ENCODE data around the gene OPCML. TPM values are rescaled to one million over a fixed set of nuclear protein-coding genes. Genes with fewer than 3 reads are reported as not detected.

The OPCML gene
- total and polyA plus RNA-seq, 12 donors, result under 0.01 to 1.2 (median 0.39) TPM

GRCh38 chr11:132910011-132910760 lies 622.1 kb downstream of the OPCML start:
- Histone ChIP-seq H3K36me3 (no peaks in the 10 kb centered on the region), H3K9me3 (no peaks in the 10 kb centered on the region), H3K4me1 (peaks cover 0 to 3% (median 0%) of the 10 kb centered on the region in 9 donors), H3K27me3 (peaks cover 0 to 21% (median 0%) of the 10 kb centered on the region in 7 donors), H3K27ac (no peak overlapping the region), H3K4me3 (no peak overlapping the region)
- 73 to 78% methylated on average over 18 of the region's 18 CpGs for WGBS, 2 donors
- ATAC-seq (no peak), DNase-seq (no peak)
- no peak for TF ChIP-seq CTCF (IDR thresholded peaks at IDR 0.05)
- intact Hi-C loops (cut with DNase I), result loop anchor here in 1 of 10 donors (10.0 kb wide), 1 partner anchor 225 kb away; no protein-coding TSS in a partner anchor

- Histone ChIP-seq H3K27ac (no peak overlapping the region), H3K4me3 (no peak overlapping the region), H3K27me3 (peaks cover 0 to 18% (median 0%) of the 10 kb centered on the region in 7 donors), H3K36me3 (no peaks in the 10 kb centered on the region), H3K4me1 (peaks cover 0 to 3% (median 0%) of the 10 kb centered on the region in 9 donors), H3K9me3 (no peaks in the 10 kb centered on the region)
- ATAC-seq, result no peak
- intact Hi-C loops (cut with DNase I), result no loop called here
- DNase-seq, result no peak
- 85 to 86% methylated on average over 8 of the region's 8 CpGs for WGBS, 2 donors
- no peak for TF ChIP-seq CTCF (IDR thresholded peaks at IDR 0.05)
These were observed 623.2 kb downstream of the OPCML start for GRCh38 chr11:132909021-132909606.

GRCh38 chr11:132908414-132908810 lies 623.9 kb downstream of the OPCML start:
- no peak for ATAC-seq
- H3K27ac ChIP-seq, result no peak overlapping the region
- no peak overlapping the region for H3K4me3 ChIP-seq
- no peak for DNase-seq
- H3K4me1 ChIP-seq, result peaks cover 0 to 3% (median 0%) of the 10 kb centered on the region in 9 donors
- H3K27me3 ChIP-seq, result peaks cover 0 to 18% (median 0%) of the 10 kb centered on the region in 7 donors
- 91 to 94% methylated on average over 4 of the region's 4 CpGs for WGBS, 2 donors
- H3K36me3 ChIP-seq, result no peaks in the 10 kb centered on the region
- no peaks in the 10 kb centered on the region for H3K9me3 ChIP-seq
- intact Hi-C loops (cut with DNase I), result no loop called here
- TF ChIP-seq CTCF (IDR thresholded peaks at IDR 0.05), result no peak

DNA sequence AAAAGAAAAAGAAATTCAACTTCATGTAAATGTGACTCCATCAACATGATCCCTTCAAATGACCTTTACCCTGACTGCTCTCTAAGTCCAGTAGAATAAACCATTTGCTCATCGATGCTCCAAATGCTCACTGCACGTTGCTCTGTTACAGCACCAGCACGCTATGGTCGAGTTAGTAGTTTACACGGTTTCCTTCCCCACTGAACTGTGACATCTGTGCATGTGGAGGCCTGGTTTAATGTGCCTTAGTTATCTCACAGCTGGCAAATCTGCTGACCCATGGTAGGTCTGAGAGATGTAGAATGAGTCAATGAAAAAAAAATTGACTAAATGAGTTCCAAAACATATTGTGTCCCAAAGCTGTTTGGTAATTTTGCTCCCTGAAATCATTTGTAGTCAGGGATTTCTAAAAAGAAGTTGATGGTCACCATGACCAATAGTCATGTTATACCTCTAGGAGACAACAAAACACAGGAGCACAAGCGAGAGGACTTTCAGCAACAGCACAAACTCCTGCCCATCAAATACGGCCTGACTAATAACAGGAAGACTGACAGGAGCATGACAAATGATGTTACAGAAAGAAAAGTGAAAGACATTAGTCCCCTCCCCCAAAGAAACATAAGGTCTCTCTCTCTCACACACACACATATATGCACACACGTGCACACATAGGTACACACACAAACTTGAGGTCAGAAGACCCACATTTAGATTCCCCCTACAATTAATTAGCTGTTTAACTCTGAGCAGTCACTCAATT lies 624.5 kb downstream of the OPCML start:
- no peak overlapping the region for H3K4me3 ChIP-seq
- no peaks in the 10 kb centered on the region for H3K36me3 ChIP-seq
- DNase-seq, result no peak
- intact Hi-C loops (cut with DNase I), result no loop called here
- H3K4me1 ChIP-seq, result peaks cover 0 to 3% (median 0%) of the 10 kb centered on the region in 9 donors
- ATAC-seq, result no peak
- H3K27me3 ChIP-seq, result peaks cover 0 to 18% (median 0%) of the 10 kb centered on the region in 7 donors
- no peak for TF ChIP-seq CTCF (IDR thresholded peaks at IDR 0.05)
- WGBS, 2 donors, result 91 to 97% methylated on average over 8 of the region's 8 CpGs
- H3K27ac ChIP-seq, result no peak overlapping the region
- no peaks in the 10 kb centered on the region for H3K9me3 ChIP-seq
